HEK293 (cell line): ENCODE results near the gene SPTBN1.

Experiments
- CTCF ChIA-PET: fragments of 350-600 bp; formaldehyde crosslinking; extraction: SDS; loops from one replicate; lab custom pipeline; 2021; ENCODE audit warnings: antibody characterized with exemption; lab: Yijun Ruan, JAX
- POLR2A ChIA-PET: fragments of 300-600 bp; formaldehyde crosslinking; extraction: SDS; loops from one replicate; lab custom pipeline; 2020; ENCODE audit warnings: antibody characterized with exemption, inconsistent platforms; lab: Yijun Ruan, JAX
- H3K27ac ChIP-seq: fragments of 200-500 bp; sonication (Bioruptor generic); 2 replicates; pipeline ENCODE4 v1.5.1; 2014; ENCODE audit warnings: low read depth, low read length, control low read depth, inconsistent platforms; ENCODE audit errors: extremely low read depth
- H3K36me3 ChIP-seq, 2 experiments: fragments of 200-500 bp in 1 of 2; sonication (Bioruptor generic) in 1 of 2; 1 replicate in 1 of 2; 2 replicates in 1 of 2; pipeline ENCODE4 v1.5.1; 2014 to 2017; ENCODE audit warnings: inconsistent platforms in 2 of 2, low read length in 2 of 2; ENCODE audit not compliant: control insufficient read depth in 2 of 2, insufficient read depth in 1 of 2
- H3K4me1 ChIP-seq: fragments of 200-500 bp; sonication (Bioruptor generic); 2 replicates; pipeline ENCODE4 v1.5.1; 2014; ENCODE audit warnings: mild to moderate bottlenecking, low read length, inconsistent platforms; ENCODE audit not compliant: control insufficient read depth, insufficient read depth
- H3K4me3 ChIP-seq: 2 replicates; pipeline ENCODE4 v1.5.1; 2011; ENCODE audit warnings: low read depth, mild to moderate bottlenecking, control low read depth, low read length, moderate library complexity
- H3K9me3 ChIP-seq: fragments of 200-500 bp; sonication (Bioruptor generic); 2 replicates; pipeline ENCODE4 v1.5.1; 2014; ENCODE audit warnings: low read depth, low read length, inconsistent platforms; ENCODE audit not compliant: control insufficient read depth, insufficient read depth
- ZNF155 ChIP-seq: fragments of 450-650 bp; formaldehyde crosslinking; IDR thresholded peaks from 2 replicates; pipeline ENCODE4 v1.5.1; 2016; ENCODE audit warnings: missing biosample characterization, missing genetic modification characterization
- ZNF16 ChIP-seq: fragments of 450-650 bp; formaldehyde crosslinking; IDR thresholded peaks from 2 replicates; pipeline ENCODE4 v1.5.1; 2016; ENCODE audit warnings: low read depth, missing biosample characterization, missing genetic modification characterization
- ZNF19 ChIP-seq: fragments of 450-650 bp; formaldehyde crosslinking; IDR thresholded peaks from 2 replicates; pipeline ENCODE4; 2016; ENCODE audit warnings: missing biosample characterization, missing genetic modification characterization, low read depth
- ZNF24 ChIP-seq: fragments of 450-650 bp; formaldehyde crosslinking; IDR thresholded peaks from 2 replicates; pipeline ENCODE4 v1.5.1; 2016; ENCODE audit warnings: missing biosample characterization, missing genetic modification characterization
- ZNF248 ChIP-seq: fragments of 450-650 bp; formaldehyde crosslinking; IDR thresholded peaks from 2 replicates; pipeline ENCODE4 v1.5.1; 2017; ENCODE audit warnings: missing biosample characterization, missing genetic modification characterization
- ZNF266 ChIP-seq: fragments of 450-650 bp; formaldehyde crosslinking; IDR thresholded peaks from 2 replicates; pipeline ENCODE4 v1.5.1; 2016; ENCODE audit warnings: missing biosample characterization, missing genetic modification characterization, low read depth
- ZNF350 ChIP-seq: fragments of 450-650 bp; formaldehyde crosslinking; IDR thresholded peaks from 2 replicates; pipeline ENCODE4 v1.5.0; 2017; ENCODE audit warnings: missing biosample characterization, mild to moderate bottlenecking, missing genetic modification characterization
- ZNF404 ChIP-seq: fragments of 450-650 bp; formaldehyde crosslinking; IDR thresholded peaks from 2 replicates; pipeline ENCODE4 v1.5.1; 2017; ENCODE audit warnings: missing biosample characterization, missing genetic modification characterization
- ZNF529 ChIP-seq: fragments of 450-650 bp; formaldehyde crosslinking; IDR thresholded peaks from 2 replicates; pipeline ENCODE4 v1.5.1; 2017; ENCODE audit warnings: missing genetic modification characterization, missing biosample characterization; ENCODE audit not compliant: insufficient replicate concordance
- ZNF600 ChIP-seq: fragments of 450-650 bp; formaldehyde crosslinking; IDR thresholded peaks from 2 replicates; pipeline ENCODE4 v1.5.1; 2016; ENCODE audit warnings: missing biosample characterization, missing genetic modification characterization
- ZNF670 ChIP-seq: fragments of 450-650 bp; formaldehyde crosslinking; IDR thresholded peaks from 2 replicates; pipeline ENCODE4 v1.5.1; 2016; ENCODE audit warnings: missing biosample characterization, missing genetic modification characterization, low read depth
- ZSCAN23 ChIP-seq: fragments of 450-650 bp; formaldehyde crosslinking; IDR thresholded peaks from 2 replicates; pipeline ENCODE4 v1.5.1; 2016; ENCODE audit warnings: missing biosample characterization, missing genetic modification characterization
- ZXDB ChIP-seq: fragments of 450-650 bp; formaldehyde crosslinking; IDR thresholded peaks from 2 replicates; pipeline ENCODE4 v1.5.1; 2016; ENCODE audit warnings: missing biosample characterization, missing genetic modification characterization
- TF ChIP-seq, protein P1 (sequence below): fragments of 450-650 bp; IDR thresholded peaks from 2 replicates; pipeline ENCODE4 v1.5.1; 2018; ENCODE audit warnings: missing biosample characterization, mild to moderate bottlenecking, missing genetic modification characterization
- TF ChIP-seq, protein P2 (sequence below): fragments of 450-650 bp; formaldehyde crosslinking; IDR thresholded peaks from 2 replicates; pipeline ENCODE4 v1.5.1; 2016; ENCODE audit warnings: missing biosample characterization, missing genetic modification characterization
- TF ChIP-seq, protein P3 (sequence below): fragments of 450-650 bp; formaldehyde crosslinking; IDR thresholded peaks from 2 replicates; pipeline ENCODE4 v1.5.1; 2017; ENCODE audit warnings: missing biosample characterization, missing genetic modification characterization
- TF ChIP-seq, protein P4 (sequence below): fragments of 450-650 bp; formaldehyde crosslinking; IDR thresholded peaks from 2 replicates; pipeline ENCODE4 v1.5.1; 2016; ENCODE audit warnings: missing biosample characterization, missing genetic modification characterization
- TF ChIP-seq, protein P5 (sequence below): fragments of 450-650 bp; formaldehyde crosslinking; IDR thresholded peaks from 2 replicates; pipeline ENCODE4 v1.5.1; 2016; ENCODE audit warnings: missing biosample characterization, missing genetic modification characterization, borderline replicate concordance

SPTBN1 gene

DNA sequence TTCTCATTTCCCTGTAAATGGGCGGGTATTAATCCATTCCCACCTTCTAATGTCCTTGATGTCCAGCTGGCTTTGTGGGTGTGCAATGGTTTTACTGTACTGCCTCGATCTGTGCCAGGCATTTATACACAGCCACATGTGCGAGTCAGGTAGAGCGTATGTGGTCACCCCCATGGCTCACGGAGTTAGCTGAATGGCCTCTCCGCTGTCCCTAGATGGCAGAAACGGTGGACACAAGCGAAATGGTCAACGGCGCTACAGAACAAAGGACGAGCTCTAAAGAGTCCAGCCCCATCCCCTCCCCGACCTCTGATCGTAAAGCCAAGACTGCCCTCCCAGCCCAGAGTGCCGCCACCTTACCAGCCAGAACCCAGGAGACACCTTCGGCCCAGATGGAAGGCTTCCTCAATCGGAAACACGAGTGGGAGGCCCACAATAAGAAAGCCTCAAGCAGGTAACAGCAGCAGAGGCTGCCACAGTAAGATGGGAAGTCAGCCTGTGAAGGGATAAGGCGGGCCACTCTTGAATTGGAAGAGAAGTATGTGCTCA, 208.2 kb downstream of the SPTBN1 start:
- H3K27ac ChIP-seq = no peak overlapping the region
- no peaks in the 10 kb centered on the region for H3K9me3 ChIP-seq
- H3K4me1 ChIP-seq = no peaks in the 10 kb centered on the region
- ChIA-PET POLR2A (no interaction called here), CTCF (interaction anchor here (0.6 to 5.0 kb wide), 19 partner anchors 8 to 557 kb away, joined by 3 to 64 read pairs (median 7); no protein-coding TSS in a partner anchor)
- TF ChIP-seq ZNF670 (no peak), ZNF529 (no peak), ZNF600 (tag by site-specific recombination) (no peak), ZNF350 (tag by site-specific recombination) (no peak), ZNF16 (no peak), ZXDB (tag by site-specific recombination) (no peak), ZNF155 (tag by site-specific recombination) (no peak), ZSCAN23 (tag by site-specific recombination) (no peak), ZNF266 (tag by site-specific recombination) (no peak), ZNF19 (no peak), ZNF248 (no peak), ZNF24 (no peak), ZNF404 (no peak)
- TF ChIP-seq, protein P1, sequence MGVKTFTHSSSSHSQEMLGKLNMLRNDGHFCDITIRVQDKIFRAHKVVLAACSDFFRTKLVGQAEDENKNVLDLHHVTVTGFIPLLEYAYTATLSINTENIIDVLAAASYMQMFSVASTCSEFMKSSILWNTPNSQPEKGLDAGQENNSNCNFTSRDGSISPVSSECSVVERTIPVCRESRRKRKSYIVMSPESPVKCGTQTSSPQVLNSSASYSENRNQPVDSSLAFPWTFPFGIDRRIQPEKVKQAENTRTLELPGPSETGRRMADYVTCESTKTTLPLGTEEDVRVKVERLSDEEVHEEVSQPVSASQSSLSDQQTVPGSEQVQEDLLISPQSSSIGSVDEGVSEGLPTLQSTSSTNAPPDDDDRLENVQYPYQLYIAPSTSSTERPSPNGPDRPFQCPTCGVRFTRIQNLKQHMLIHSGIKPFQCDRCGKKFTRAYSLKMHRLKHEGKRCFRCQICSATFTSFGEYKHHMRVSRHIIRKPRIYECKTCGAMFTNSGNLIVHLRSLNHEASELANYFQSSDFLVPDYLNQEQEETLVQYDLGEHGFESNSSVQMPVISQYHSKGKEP (tag by site-specific recombination) = no peak
- TF ChIP-seq, protein P2, sequence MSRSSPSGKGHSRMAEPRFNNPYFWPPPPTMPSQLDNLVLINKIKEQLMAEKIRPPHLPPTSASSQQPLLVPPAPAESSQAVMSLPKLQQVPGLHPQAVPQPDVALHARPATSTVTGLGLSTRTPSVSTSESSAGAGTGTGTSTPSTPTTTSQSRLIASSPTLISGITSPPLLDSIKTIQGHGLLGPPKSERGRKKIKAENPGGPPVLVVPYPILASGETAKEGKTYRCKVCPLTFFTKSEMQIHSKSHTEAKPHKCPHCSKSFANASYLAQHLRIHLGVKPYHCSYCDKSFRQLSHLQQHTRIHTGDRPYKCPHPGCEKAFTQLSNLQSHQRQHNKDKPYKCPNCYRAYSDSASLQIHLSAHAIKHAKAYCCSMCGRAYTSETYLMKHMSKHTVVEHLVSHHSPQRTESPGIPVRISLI (tag by site-specific recombination) = no peak
- TF ChIP-seq, protein P3, sequence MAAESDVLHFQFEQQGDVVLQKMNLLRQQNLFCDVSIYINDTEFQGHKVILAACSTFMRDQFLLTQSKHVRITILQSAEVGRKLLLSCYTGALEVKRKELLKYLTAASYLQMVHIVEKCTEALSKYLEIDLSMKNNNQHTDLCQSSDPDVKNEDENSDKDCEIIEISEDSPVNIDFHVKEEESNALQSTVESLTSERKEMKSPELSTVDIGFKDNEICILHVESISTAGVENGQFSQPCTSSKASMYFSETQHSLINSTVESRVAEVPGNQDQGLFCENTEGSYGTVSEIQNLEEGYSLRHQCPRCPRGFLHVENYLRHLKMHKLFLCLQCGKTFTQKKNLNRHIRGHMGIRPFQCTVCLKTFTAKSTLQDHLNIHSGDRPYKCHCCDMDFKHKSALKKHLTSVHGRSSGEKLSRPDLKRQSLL (tag by site-specific recombination) = no peak
- TF ChIP-seq, protein P4, sequence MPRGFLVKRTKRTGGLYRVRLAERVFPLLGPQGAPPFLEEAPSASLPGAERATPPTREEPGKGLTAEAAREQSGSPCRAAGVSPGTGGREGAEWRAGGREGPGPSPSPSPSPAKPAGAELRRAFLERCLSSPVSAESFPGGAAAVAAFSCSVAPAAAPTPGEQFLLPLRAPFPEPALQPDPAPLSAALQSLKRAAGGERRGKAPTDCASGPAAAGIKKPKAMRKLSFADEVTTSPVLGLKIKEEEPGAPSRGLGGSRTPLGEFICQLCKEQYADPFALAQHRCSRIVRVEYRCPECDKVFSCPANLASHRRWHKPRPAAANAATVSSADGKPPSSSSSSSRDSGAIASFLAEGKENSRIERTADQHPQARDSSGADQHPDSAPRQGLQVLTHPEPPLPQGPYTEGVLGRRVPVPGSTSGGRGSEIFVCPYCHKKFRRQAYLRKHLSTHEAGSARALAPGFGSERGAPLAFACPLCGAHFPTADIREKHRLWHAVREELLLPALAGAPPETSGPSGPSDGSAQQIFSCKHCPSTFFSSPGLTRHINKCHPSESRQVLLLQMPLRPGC (tag by site-specific recombination) = no peak
- TF ChIP-seq, protein P5, sequence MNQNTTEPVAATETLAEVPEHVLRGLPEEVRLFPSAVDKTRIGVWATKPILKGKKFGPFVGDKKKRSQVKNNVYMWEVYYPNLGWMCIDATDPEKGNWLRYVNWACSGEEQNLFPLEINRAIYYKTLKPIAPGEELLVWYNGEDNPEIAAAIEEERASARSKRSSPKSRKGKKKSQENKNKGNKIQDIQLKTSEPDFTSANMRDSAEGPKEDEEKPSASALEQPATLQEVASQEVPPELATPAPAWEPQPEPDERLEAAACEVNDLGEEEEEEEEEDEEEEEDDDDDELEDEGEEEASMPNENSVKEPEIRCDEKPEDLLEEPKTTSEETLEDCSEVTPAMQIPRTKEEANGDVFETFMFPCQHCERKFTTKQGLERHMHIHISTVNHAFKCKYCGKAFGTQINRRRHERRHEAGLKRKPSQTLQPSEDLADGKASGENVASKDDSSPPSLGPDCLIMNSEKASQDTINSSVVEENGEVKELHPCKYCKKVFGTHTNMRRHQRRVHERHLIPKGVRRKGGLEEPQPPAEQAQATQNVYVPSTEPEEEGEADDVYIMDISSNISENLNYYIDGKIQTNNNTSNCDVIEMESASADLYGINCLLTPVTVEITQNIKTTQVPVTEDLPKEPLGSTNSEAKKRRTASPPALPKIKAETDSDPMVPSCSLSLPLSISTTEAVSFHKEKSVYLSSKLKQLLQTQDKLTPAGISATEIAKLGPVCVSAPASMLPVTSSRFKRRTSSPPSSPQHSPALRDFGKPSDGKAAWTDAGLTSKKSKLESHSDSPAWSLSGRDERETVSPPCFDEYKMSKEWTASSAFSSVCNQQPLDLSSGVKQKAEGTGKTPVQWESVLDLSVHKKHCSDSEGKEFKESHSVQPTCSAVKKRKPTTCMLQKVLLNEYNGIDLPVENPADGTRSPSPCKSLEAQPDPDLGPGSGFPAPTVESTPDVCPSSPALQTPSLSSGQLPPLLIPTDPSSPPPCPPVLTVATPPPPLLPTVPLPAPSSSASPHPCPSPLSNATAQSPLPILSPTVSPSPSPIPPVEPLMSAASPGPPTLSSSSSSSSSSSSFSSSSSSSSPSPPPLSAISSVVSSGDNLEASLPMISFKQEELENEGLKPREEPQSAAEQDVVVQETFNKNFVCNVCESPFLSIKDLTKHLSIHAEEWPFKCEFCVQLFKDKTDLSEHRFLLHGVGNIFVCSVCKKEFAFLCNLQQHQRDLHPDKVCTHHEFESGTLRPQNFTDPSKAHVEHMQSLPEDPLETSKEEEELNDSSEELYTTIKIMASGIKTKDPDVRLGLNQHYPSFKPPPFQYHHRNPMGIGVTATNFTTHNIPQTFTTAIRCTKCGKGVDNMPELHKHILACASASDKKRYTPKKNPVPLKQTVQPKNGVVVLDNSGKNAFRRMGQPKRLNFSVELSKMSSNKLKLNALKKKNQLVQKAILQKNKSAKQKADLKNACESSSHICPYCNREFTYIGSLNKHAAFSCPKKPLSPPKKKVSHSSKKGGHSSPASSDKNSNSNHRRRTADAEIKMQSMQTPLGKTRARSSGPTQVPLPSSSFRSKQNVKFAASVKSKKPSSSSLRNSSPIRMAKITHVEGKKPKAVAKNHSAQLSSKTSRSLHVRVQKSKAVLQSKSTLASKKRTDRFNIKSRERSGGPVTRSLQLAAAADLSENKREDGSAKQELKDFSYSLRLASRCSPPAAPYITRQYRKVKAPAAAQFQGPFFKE (tag by site-specific recombination) = no peak
- H3K4me3 ChIP-seq = no peak overlapping the region
- H3K36me3 ChIP-seq = peaks cover 14 to 97% of the 10 kb centered on the region in 2 experiments
